ENCODE data around the gene USP30. TPM values are rescaled to one million over a fixed set of nuclear protein-coding genes. Genes with fewer than 3 reads are reported as not detected.

Gene USP30
- total and polyA plus RNA-seq, 9 of the 15 experiments (the other 6 are each of a cell fraction or from before 2014, with no cell fraction given): 1.4 to 15.2 (median 7.0) TPM

DNA sequence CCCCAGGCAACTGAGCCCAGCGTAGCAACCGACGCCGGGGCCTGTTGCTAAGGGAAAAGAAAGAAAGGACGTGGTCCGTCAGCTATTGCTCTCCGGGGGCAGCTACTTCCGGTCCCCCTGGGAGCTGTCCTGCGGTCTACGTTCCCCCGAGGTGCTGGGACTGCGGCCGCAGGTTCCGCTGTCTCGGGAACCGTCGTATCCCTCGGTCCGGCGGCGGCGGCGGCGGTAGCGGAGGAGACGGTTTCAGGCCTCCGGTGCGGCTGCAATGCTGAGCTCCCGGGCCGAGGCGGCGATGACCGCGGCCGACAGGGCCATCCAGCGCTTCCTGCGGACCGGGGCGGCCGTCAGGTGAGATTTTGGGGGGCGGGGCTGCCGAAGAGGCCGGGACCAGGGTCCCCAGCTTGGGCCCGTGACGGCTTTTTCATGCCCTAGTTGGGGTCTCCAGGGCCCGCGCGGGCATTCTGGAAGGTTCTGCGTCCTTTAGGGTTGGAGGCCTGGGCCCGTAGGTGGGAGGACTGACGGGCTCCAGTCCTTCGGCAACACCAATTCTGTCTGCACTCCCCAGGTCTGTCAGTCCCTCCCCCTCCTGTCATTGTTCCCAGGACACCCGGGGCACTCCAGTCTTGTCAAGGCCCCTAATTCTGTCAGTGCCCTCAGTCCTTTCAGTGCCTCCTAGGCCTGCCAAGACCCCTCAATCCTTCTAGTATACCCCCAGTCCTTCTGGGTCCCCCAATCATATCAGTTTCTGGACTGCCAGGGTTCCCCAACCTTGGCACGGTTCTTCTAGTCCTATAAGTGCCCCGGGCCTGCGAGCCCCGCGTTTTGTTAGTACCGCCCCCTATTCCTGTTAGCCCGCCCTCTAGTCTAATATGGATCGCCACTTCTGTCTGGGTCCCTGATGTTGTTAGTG is at the start of gene USP30 (continued):
- TF ChIP-seq, protein P1, sequence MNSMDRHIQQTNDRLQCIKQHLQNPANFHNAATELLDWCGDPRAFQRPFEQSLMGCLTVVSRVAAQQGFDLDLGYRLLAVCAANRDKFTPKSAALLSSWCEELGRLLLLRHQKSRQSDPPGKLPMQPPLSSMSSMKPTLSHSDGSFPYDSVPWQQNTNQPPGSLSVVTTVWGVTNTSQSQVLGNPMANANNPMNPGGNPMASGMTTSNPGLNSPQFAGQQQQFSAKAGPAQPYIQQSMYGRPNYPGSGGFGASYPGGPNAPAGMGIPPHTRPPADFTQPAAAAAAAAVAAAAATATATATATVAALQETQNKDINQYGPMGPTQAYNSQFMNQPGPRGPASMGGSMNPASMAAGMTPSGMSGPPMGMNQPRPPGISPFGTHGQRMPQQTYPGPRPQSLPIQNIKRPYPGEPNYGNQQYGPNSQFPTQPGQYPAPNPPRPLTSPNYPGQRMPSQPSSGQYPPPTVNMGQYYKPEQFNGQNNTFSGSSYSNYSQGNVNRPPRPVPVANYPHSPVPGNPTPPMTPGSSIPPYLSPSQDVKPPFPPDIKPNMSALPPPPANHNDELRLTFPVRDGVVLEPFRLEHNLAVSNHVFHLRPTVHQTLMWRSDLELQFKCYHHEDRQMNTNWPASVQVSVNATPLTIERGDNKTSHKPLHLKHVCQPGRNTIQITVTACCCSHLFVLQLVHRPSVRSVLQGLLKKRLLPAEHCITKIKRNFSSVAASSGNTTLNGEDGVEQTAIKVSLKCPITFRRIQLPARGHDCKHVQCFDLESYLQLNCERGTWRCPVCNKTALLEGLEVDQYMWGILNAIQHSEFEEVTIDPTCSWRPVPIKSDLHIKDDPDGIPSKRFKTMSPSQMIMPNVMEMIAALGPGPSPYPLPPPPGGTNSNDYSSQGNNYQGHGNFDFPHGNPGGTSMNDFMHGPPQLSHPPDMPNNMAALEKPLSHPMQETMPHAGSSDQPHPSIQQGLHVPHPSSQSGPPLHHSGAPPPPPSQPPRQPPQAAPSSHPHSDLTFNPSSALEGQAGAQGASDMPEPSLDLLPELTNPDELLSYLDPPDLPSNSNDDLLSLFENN (IDR thresholded peaks at IDR 0.05; ENCODE audit: low read depth in 2 of 2, low read length in 2 of 2): peak in 1 of 2 experiments; percentile 70; a peak in 1 of 4 replicates
- TF ChIP-seq ZNF184 (CRISPR knock-in tag; IDR thresholded peaks at IDR 0.05) (no peak), RBM14 (IDR thresholded peaks at IDR 0.05; ENCODE audit: borderline replicate concordance, insufficient read depth, low read depth, low read length) (no peak), ZNF79 (CRISPR knock-in tag; IDR thresholded peaks at IDR 0.05; ENCODE audit: low read depth) (no peak), JUNB (CRISPR knock-in tag; conservative IDR thresholded peaks at IDR 0.05) (no peak), FIP1L1 (IDR thresholded peaks at IDR 0.05; ENCODE audit: low read depth, low read length, poor library complexity, severe bottlenecking) (peak; percentile 75), SRSF9 (IDR thresholded peaks at IDR 0.05; ENCODE audit: borderline replicate concordance, low read depth, low read length) (no peak), ARNT (IDR thresholded peaks at IDR 0.05) (peak; percentile 29 to 71; a peak in 2 of 4 replicates), POLR2B (IDR thresholded peaks at IDR 0.05; ENCODE audit: low read depth, partially characterized antibody) (no peak), NCOA4 (IDR thresholded peaks at IDR 0.05; ENCODE audit: partially characterized antibody) (no peak), ZNF134 (CRISPR knock-in tag; conservative IDR thresholded peaks at IDR 0.05) (no peak), XRCC4 (IDR thresholded peaks at IDR 0.05; ENCODE audit: extremely low read depth, insufficient read depth, insufficient read length) (no peak), ZNF23 (CRISPR knock-in tag; IDR thresholded peaks at IDR 0.05) (no peak), CTBP1 (IDR thresholded peaks at IDR 0.05; ENCODE audit: borderline replicate concordance) (peak; percentile 88), ZNF445 (CRISPR knock-in tag; IDR thresholded peaks at IDR 0.05; ENCODE audit: low read depth) (no peak), ZNF431 (CRISPR knock-in tag; IDR thresholded peaks at IDR 0.05) (no peak; the same call in 1 of the 2 replicates), TEAD4 (IDR thresholded peaks at IDR 0.05; ENCODE audit: low read length) (no peak), TEAD4 (CRISPR knock-in tag; IDR thresholded peaks at IDR 0.05; ENCODE audit: borderline replicate concordance) (no peak), DDX20 (tag; IDR thresholded peaks at IDR 0.05; ENCODE audit: low read depth) (no peak), PRPF4 (IDR thresholded peaks at IDR 0.05; ENCODE audit: insufficient read depth, low read depth, low read length, poor library complexity, severe bottlenecking) (no peak)
- TF ChIP-seq, protein P2, sequence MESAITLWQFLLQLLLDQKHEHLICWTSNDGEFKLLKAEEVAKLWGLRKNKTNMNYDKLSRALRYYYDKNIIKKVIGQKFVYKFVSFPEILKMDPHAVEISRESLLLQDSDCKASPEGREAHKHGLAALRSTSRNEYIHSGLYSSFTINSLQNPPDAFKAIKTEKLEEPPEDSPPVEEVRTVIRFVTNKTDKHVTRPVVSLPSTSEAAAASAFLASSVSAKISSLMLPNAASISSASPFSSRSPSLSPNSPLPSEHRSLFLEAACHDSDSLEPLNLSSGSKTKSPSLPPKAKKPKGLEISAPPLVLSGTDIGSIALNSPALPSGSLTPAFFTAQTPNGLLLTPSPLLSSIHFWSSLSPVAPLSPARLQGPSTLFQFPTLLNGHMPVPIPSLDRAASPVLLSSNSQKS (CRISPR knock-in tag; IDR thresholded peaks at IDR 0.05): no peak
- TF ChIP-seq, protein P3, sequence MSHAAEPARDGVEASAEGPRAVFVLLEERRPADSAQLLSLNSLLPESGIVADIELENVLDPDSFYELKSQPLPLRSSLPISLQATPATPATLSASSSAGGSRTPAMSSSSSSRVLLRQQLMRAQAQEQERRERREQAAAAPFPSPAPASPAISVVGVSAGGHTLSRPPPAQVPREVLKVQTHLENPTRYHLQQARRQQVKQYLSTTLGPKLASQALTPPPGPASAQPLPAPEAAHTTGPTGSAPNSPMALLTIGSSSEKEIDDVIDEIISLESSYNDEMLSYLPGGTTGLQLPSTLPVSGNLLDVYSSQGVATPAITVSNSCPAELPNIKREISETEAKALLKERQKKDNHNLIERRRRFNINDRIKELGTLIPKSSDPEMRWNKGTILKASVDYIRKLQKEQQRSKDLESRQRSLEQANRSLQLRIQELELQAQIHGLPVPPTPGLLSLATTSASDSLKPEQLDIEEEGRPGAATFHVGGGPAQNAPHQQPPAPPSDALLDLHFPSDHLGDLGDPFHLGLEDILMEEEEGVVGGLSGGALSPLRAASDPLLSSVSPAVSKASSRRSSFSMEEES (CRISPR knock-in tag; IDR thresholded peaks at IDR 0.05): no peak

Data from K562 (cell line).